ENCODE measurements around the gene ZNF180. TPM values are rescaled to one million over a fixed set of nuclear protein-coding genes. Genes with fewer than 3 reads are reported as not detected.
"Not testable (repeated sequence)": the region's sequence is repeated elsewhere in the genome, so short reads cannot be mapped to it uniquely, and the experiment has no call there.

Gene ZNF180
- total RNA-seq, 4 donors from 2014 or later = 6.4 to 59.7 (median 8.4) TPM

DNA sequence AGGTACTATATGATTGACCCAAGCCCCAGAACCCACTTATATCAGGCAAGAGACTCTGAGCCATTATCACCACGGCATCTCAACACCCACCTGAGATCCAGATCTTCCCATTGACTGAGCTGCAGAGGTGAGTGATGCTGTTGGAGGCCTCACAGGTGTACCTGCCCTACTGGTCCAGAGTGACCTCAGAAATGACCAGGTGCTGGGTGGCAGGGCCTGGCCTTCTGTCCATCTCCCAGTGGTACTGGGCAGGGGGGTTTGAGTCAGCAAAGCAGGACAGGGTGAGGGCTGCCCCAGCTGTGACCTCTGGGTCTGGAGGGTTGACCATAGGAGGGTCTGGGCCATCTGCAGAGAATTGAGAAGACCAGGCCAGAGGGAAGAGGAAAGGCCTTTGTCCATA lies 42.3 kb upstream of the ZNF180 start:
- DNase-seq = no peak
- Histone ChIP-seq H3K4me1 (no peaks in the 10 kb centered on the region), H3K27me3 (no peaks in the 10 kb centered on the region), H3K27ac (no peak overlapping the region), H3K4me3 (no peak overlapping the region), H3K9me3 (no peaks in the 10 kb centered on the region), H3K36me3 (no peaks in the 10 kb centered on the region)
- TF ChIP-seq EP300 (IDR thresholded peaks at IDR 0.05; ENCODE audit: low read depth) (no peak), POLR2AphosphoS5 (IDR thresholded peaks at IDR 0.05) (no peak), POLR2A (IDR thresholded peaks at IDR 0.05) (no peak)
- TF ChIP-seq, protein P1, sequence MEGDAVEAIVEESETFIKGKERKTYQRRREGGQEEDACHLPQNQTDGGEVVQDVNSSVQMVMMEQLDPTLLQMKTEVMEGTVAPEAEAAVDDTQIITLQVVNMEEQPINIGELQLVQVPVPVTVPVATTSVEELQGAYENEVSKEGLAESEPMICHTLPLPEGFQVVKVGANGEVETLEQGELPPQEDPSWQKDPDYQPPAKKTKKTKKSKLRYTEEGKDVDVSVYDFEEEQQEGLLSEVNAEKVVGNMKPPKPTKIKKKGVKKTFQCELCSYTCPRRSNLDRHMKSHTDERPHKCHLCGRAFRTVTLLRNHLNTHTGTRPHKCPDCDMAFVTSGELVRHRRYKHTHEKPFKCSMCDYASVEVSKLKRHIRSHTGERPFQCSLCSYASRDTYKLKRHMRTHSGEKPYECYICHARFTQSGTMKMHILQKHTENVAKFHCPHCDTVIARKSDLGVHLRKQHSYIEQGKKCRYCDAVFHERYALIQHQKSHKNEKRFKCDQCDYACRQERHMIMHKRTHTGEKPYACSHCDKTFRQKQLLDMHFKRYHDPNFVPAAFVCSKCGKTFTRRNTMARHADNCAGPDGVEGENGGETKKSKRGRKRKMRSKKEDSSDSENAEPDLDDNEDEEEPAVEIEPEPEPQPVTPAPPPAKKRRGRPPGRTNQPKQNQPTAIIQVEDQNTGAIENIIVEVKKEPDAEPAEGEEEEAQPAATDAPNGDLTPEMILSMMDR (IDR thresholded peaks at IDR 0.05) = no peak
- intact Hi-C loops (cut with DNase I; ENCODE audit: low total_unique reads) (no loop called here), in situ Hi-C loops (cut with MboI; ENCODE audit: low pct_ligation_motif_present in 1 of 4, low pct_unique_long_range_greater_than_20kb in 1 of 4, low sequenced_read_pairs in 3 of 4) (no loop called here)
- WGBS, 2 donors (ENCODE audit: low coverage in 1 of 2) = 71% methylated on average over 1 of the region's 1 CpG; no CpG with 5 or more reads in 1 of the 2 donors

DNA sequence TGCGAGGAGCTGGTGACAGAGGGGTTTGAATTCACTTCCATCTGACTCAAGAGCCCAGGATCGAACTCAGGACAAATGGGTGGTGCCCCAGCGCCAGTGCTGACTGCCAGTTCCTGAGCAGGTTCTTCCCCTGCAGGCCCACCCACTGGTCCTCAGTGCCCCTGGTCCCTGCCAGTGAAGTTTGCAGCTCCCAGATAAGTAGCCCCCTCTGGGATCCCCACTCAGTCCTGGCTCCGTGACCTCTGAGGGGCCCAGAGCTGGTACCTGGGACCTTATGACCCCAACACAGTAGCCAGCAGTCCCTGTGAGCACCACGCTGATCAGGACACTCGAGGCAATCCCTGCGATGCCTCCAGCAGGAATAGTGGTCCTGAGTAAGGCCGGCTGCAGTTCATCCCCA lies 40.4 kb upstream of the ZNF180 start:
- in situ Hi-C loops (cut with MboI; ENCODE audit: low pct_ligation_motif_present in 1 of 4, low pct_unique_long_range_greater_than_20kb in 1 of 4, low sequenced_read_pairs in 3 of 4) (no loop called here), intact Hi-C loops (cut with DNase I; ENCODE audit: low total_unique reads) (no loop called here)
- TF ChIP-seq, protein P1 (IDR thresholded peaks at IDR 0.05) = no peak
- TF ChIP-seq POLR2AphosphoS5 (IDR thresholded peaks at IDR 0.05) (no peak), EP300 (IDR thresholded peaks at IDR 0.05; ENCODE audit: low read depth) (no peak), POLR2A (IDR thresholded peaks at IDR 0.05) (no peak)
- H3K4me1 ChIP-seq = no peaks in the 10 kb centered on the region
- H3K36me3 ChIP-seq = no peaks in the 10 kb centered on the region
- H3K4me3 ChIP-seq = no peak overlapping the region
- DNase-seq = no peak
- no peaks in the 10 kb centered on the region for H3K27me3 ChIP-seq
- H3K9me3 ChIP-seq = no peaks in the 10 kb centered on the region
- WGBS, 2 donors (ENCODE audit: low coverage in 1 of 2) = 77% methylated on average over 6 of the region's 8 CpGs; no CpG with 5 or more reads in 1 of the 2 donors
- no peak overlapping the region for H3K27ac ChIP-seq

DNA sequence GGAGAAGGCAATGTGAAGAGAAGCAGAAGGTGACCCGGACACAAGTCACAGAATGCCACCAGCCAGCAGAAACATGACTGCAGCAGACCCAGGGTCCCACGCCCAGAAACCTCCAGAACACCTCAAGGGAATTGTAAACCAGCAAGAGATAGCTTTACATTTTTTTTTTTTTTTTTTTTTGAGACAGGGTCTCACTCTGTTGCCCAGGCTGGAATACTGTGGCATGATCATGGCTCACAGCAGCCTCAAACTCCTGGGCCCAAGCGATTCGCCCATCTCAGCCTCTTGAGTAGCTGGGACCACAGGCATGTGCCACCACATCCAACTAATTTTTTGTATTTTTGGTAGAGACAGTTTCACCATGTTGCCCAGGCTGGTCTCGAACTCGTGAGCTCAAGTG lies 39.7 kb upstream of the ZNF180 start:
- intact Hi-C loops (cut with DNase I; ENCODE audit: low total_unique reads) (no loop called here), in situ Hi-C loops (cut with MboI; ENCODE audit: low pct_ligation_motif_present in 1 of 4, low pct_unique_long_range_greater_than_20kb in 1 of 4, low sequenced_read_pairs in 3 of 4) (no loop called here)
- H3K9me3 ChIP-seq = no peaks in the 10 kb centered on the region
- H3K27me3 ChIP-seq = peaks cover 7% of the 10 kb centered on the region
- no peak overlapping the region for H3K4me3 ChIP-seq
- no peaks in the 10 kb centered on the region for H3K4me1 ChIP-seq
- H3K27ac ChIP-seq = no peak overlapping the region
- no peaks in the 10 kb centered on the region for H3K36me3 ChIP-seq
- 50 to 73% methylated on average over 1 to 6 of the region's 6 CpGs for WGBS, 2 donors (ENCODE audit: low coverage in 1 of 2)
- TF ChIP-seq, protein P1 (IDR thresholded peaks at IDR 0.05) = no peak
- TF ChIP-seq POLR2A (IDR thresholded peaks at IDR 0.05) (no peak), POLR2AphosphoS5 (IDR thresholded peaks at IDR 0.05) (no peak), EP300 (IDR thresholded peaks at IDR 0.05; ENCODE audit: low read depth) (no peak)
- no peak for DNase-seq

DNA sequence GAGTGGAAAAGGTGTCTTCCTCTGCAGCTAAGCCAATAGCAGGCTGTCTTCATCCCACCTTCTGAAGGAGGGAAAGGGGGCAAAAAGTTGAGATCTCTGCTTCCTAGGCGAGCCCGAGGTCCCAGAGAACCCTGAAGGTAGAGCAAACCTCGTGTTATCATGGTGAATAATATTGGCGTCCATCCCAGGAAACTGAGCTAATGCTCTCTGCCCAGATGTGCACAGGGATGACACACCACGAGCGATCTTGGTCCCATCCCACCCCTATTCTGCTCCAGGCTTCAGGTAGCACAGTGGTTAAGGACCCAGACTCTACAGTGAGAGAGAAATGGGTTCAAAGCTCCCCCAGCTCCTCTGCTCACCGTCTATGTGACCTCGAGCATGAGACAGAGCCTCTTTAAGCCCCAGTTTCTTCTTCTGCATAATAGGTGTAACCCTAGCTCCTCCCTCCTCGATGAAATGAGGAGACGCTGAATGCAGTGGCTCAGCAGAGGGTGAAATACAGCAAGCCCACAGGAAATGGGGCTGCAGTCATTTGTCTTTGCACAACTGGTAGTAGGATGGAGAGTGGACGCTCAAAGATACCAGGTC lies 39.0 kb upstream of the ZNF180 start:
- H3K27ac ChIP-seq = no peak overlapping the region
- H3K9me3 ChIP-seq = no peaks in the 10 kb centered on the region
- WGBS, 2 donors (ENCODE audit: low coverage in 1 of 2) = 72% methylated on average over 11 of the region's 11 CpGs; no CpG with 5 or more reads in 1 of the 2 donors
- no peaks in the 10 kb centered on the region for H3K36me3 ChIP-seq
- H3K4me3 ChIP-seq = no peak overlapping the region
- no peak for DNase-seq
- peaks cover 12% of the 10 kb centered on the region for H3K27me3 ChIP-seq
- in situ Hi-C loops (cut with MboI; ENCODE audit: low pct_ligation_motif_present in 1 of 4, low pct_unique_long_range_greater_than_20kb in 1 of 4, low sequenced_read_pairs in 3 of 4) = no loop called here
- TF ChIP-seq POLR2A (IDR thresholded peaks at IDR 0.05) (no peak), EP300 (IDR thresholded peaks at IDR 0.05; ENCODE audit: low read depth) (no peak), POLR2AphosphoS5 (IDR thresholded peaks at IDR 0.05) (no peak)
- TF ChIP-seq, protein P1 (IDR thresholded peaks at IDR 0.05) = no peak
- H3K4me1 ChIP-seq = no peaks in the 10 kb centered on the region
- intact Hi-C loops (cut with DNase I; ENCODE audit: low total_unique reads) = no loop called here

DNA sequence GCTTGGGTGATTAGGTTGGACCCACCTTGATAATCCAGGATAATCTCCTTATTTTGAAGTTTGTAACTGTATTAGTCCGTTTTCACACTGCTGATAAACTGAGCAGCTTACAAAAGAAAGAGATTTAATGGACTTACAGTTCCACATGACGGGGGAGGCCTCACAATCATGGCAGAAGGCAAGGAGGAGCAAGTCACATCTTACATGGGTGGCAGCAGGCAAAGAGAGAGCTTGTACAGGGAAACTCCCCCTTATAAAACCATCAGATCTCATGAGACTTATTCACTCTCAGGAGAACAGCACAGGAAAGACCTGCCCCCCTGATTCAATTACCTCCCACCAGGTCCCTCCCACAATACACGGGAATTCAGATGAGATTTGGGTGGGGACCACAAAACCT lies 35.0 kb upstream of the ZNF180 start:
- H3K36me3 ChIP-seq; in situ Hi-C loops (cut with MboI; ENCODE audit: low pct_ligation_motif_present in 1 of 4, low pct_unique_long_range_greater_than_20kb in 1 of 4, low sequenced_read_pairs in 3 of 4); intact Hi-C loops (cut with DNase I; ENCODE audit: low total_unique reads); H3K27ac ChIP-seq; H3K9me3 ChIP-seq; H3K4me3 ChIP-seq; H3K4me1 ChIP-seq; DNase-seq: not testable (repeated sequence)
- H3K27me3 ChIP-seq = peaks cover 21% of the 10 kb centered on the region
- WGBS, 2 donors (ENCODE audit: low coverage in 1 of 2) = 40 to 51% methylated on average over 1 to 3 of the region's 3 CpGs

Measured in transverse colon (tissue), 4 donors.